Gastroesophageal sphincter (tissue), 3 donors: ENCODE measurements around the gene ARHGAP6.

Experiments used
- EP300 ChIP-seq: sonication (generic); formaldehyde crosslinking; IDR thresholded peaks from one replicate; pipeline ENCODE4 v1.6.1; 2017; ENCODE audit warnings: antibody characterized with exemption, mild to moderate bottlenecking
- POLR2A ChIP-seq, 2 donors: fragments of 450-650 bp; IDR thresholded peaks; one replicate each; pipeline ENCODE4 v1.6.1; 2017; ENCODE audit warnings: antibody characterized with exemption in 2 of 2, mild to moderate bottlenecking in 2 of 2, moderate library complexity in 1 of 2
- POLR2AphosphoS5 ChIP-seq: sonication (generic); formaldehyde crosslinking; IDR thresholded peaks from one replicate; pipeline ENCODE4 v1.6.1; 2017; ENCODE audit warnings: antibody characterized with exemption
- TF ChIP-seq, protein P1 (sequence below), 4 experiments: fragments of 200-600 bp in 2 of 4; fragments of 450-650 bp in 2 of 4; sonication (generic) in 1 of 4; IDR thresholded peaks; one replicate each; pipeline ENCODE4 v1.5.1; 2017 to 2019; ENCODE audit warnings: antibody characterized with exemption in 4 of 4, mild to moderate bottlenecking in 2 of 4, moderate library complexity in 2 of 4

DNA sequence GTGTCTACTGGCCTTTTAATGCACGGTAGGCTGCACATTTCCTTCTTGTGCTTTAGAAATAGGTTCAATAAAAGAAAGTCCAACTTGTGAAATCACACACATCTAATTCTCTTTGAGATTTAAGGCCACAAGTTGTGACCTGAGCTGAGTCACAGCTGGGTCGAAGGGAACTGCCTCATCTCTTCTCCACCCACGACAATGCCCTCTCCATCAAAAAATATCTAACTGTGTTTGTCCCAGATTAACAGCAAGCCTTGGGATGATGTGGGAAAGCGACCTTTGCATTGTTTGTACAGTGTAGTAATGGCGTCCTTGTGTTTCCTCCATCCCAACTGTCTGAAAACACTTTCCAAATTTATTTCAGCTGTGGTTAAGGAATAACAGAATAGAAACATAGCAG, 203.6 kb downstream of the ARHGAP6 start:
- TF ChIP-seq POLR2A (IDR thresholded peaks at IDR 0.05), result no peak
- TF ChIP-seq, protein P1, sequence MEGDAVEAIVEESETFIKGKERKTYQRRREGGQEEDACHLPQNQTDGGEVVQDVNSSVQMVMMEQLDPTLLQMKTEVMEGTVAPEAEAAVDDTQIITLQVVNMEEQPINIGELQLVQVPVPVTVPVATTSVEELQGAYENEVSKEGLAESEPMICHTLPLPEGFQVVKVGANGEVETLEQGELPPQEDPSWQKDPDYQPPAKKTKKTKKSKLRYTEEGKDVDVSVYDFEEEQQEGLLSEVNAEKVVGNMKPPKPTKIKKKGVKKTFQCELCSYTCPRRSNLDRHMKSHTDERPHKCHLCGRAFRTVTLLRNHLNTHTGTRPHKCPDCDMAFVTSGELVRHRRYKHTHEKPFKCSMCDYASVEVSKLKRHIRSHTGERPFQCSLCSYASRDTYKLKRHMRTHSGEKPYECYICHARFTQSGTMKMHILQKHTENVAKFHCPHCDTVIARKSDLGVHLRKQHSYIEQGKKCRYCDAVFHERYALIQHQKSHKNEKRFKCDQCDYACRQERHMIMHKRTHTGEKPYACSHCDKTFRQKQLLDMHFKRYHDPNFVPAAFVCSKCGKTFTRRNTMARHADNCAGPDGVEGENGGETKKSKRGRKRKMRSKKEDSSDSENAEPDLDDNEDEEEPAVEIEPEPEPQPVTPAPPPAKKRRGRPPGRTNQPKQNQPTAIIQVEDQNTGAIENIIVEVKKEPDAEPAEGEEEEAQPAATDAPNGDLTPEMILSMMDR (IDR thresholded peaks at IDR 0.05), result no peak
- no peak for TF ChIP-seq POLR2AphosphoS5
- no peak for TF ChIP-seq EP300
